Karpas-422 (cell line): Measurements from ENCODE around the gene ZNF175. TPM values are rescaled to one million over a fixed set of nuclear protein-coding genes. Genes with fewer than 3 reads are reported as not detected.

ENCODE experiments used
- DNase-seq: peaks from one replicate; pipeline ENCODE4 v3.0.0-alpha.2; 2015
- H2AFZ ChIP-seq: fragments of 200-600 bp; sonication (generic); 2 replicates; pipeline ENCODE4 v1.6.1; 2014; ENCODE audit warnings: antibody characterized with exemption, low read length, mixed read lengths
- H3K27ac ChIP-seq: fragments of 200-600 bp; sonication (generic); 2 replicates; pipeline ENCODE4 v1.5.1; 2014; ENCODE audit warnings: mild to moderate bottlenecking, low read length, moderate library complexity
- H3K27me3 ChIP-seq: fragments of 200-600 bp; sonication (generic); 2 replicates; pipeline ENCODE4 v1.6.1; 2014; ENCODE audit warnings: low read length, mixed read lengths
- H3K36me3 ChIP-seq: fragments of 200-600 bp; sonication (generic); 2 replicates; pipeline ENCODE4 v1.6.1; 2014; ENCODE audit warnings: low read length, mixed read lengths; ENCODE audit not compliant: insufficient read depth
- H3K4me1 ChIP-seq: fragments of 200-600 bp; sonication (generic); 2 replicates; pipeline ENCODE4 v1.6.1; 2014; ENCODE audit warnings: mild to moderate bottlenecking, low read length, mixed read lengths
- H3K4me2 ChIP-seq: fragments of 200-600 bp; sonication (generic); 2 replicates; pipeline ENCODE4 v1.6.1; 2014; ENCODE audit warnings: low read length, low read depth, mild to moderate bottlenecking; ENCODE audit not compliant: poor library complexity, severe bottlenecking
- H3K4me3 ChIP-seq: fragments of 200-600 bp; sonication (generic); 2 replicates; pipeline ENCODE4 v1.5.1; 2014; ENCODE audit warnings: mild to moderate bottlenecking, antibody characterized with exemption, low read length, mixed read lengths
- H3K79me2 ChIP-seq: fragments of 200-600 bp; sonication (generic); 2 replicates; pipeline ENCODE4 v1.6.1; 2014; ENCODE audit warnings: mild to moderate bottlenecking, low read length, mixed read lengths
- H3K9ac ChIP-seq: fragments of 200-600 bp; sonication (generic); 2 replicates; pipeline ENCODE4 v1.6.0; 2014; ENCODE audit warnings: low read length
- H3K9me2 ChIP-seq: fragments of 200-600 bp; sonication (generic), shearing (Covaris generic); replicated peaks from 2 replicates; pipeline ENCODE4 v1.6.0; 2014; ENCODE audit warnings: mild to moderate bottlenecking, low read length, moderate library complexity; ENCODE audit not compliant: insufficient read depth
- H3K9me3 ChIP-seq: fragments of 300-700, 200-600 bp; sonication (generic); 2 replicates; pipeline ENCODE4 v1.6.1; 2014; ENCODE audit warnings: low read length, mixed read lengths
- H4K20me1 ChIP-seq: fragments of 200-600 bp; sonication (generic); 2 replicates; pipeline ENCODE4 v1.6.1; 2014; ENCODE audit warnings: mild to moderate bottlenecking, antibody characterized with exemption, low read length, low read depth; ENCODE audit not compliant: insufficient read depth
- total RNA-seq: library from RNA; depleted of rRNA; stranded (reverse); fragments of >200 nt; shearing (Covaris generic); gene quantifications from 2 replicates; pipeline ENCODE4 v1.2.3, GENCODE V29; 2014; ENCODE audit warnings: low replicate concordance

Gene ZNF175
- total RNA-seq, 1 experiment from 2014 or later, result 8.9 TPM

GRCh38 chr19:51571599-51571998, 516 bp downstream of the ZNF175 start:
- H3K4me1 ChIP-seq, result peaks cover 22% of the 10 kb centered on the region
- H3K9me2 ChIP-seq, result peaks cover 4% of the 10 kb centered on the region; the same call in 1 of the 2 replicates
- DNase-seq, result peak; percentile 60
- no peaks in the 10 kb centered on the region for H3K9me3 ChIP-seq
- no peak overlapping the region for H3K27ac ChIP-seq
- peak overlapping the region; percentile 93 for H3K4me3 ChIP-seq
- H3K79me2 ChIP-seq, result peaks cover 47% of the 10 kb centered on the region
- H3K36me3 ChIP-seq, result peaks cover 31% of the 10 kb centered on the region
- no peaks in the 10 kb centered on the region for H3K27me3 ChIP-seq
- H3K9ac ChIP-seq, result peak overlapping the region; percentile 80
- no peaks in the 10 kb centered on the region for H4K20me1 ChIP-seq
- no peak overlapping the region for H2AFZ ChIP-seq
- H3K4me2 ChIP-seq, result peak overlapping the region; percentile 97

- Histone ChIP-seq H3K79me2 (peaks cover 54% of the 10 kb centered on the region), H3K4me2 (peak overlapping the region; percentile 97), H3K9me2 (peaks cover 4% of the 10 kb centered on the region; the same call in 1 of the 2 replicates), H3K36me3 (peaks cover 39% of the 10 kb centered on the region), H3K9ac (peak overlapping the region; percentile 80), H3K27ac (no peak overlapping the region), H3K9me3 (no peaks in the 10 kb centered on the region), H4K20me1 (no peaks in the 10 kb centered on the region), H3K4me1 (peaks cover 22% of the 10 kb centered on the region), H2AFZ (no peak overlapping the region), H3K4me3 (peak overlapping the region; percentile 93), H3K27me3 (no peaks in the 10 kb centered on the region)
- peak; percentile 66 for DNase-seq
These were observed 1.3 kb downstream of the ZNF175 start for GRCh38 chr19:51572410-51572809.

- peak overlapping the region; percentile 97 for H3K4me2 ChIP-seq
- no peak overlapping the region for H2AFZ ChIP-seq
- no peak for DNase-seq
These were observed 1.8 kb downstream of the ZNF175 start for GRCh38 chr19:51572908-51573307.

GRCh38 chr19:51573331-51573730, 2.2 kb downstream of the ZNF175 start:
- H3K79me2 ChIP-seq, result peaks cover 54% of the 10 kb centered on the region
- no peaks in the 10 kb centered on the region for H4K20me1 ChIP-seq
- no peak for DNase-seq
- H3K9me2 ChIP-seq, result peaks cover 4% of the 10 kb centered on the region; the same call in 1 of the 2 replicates
- H3K27me3 ChIP-seq, result no peaks in the 10 kb centered on the region
- H3K9me3 ChIP-seq, result no peaks in the 10 kb centered on the region
- H3K36me3 ChIP-seq, result peaks cover 39% of the 10 kb centered on the region
- H3K4me3 ChIP-seq, result no peak overlapping the region
- H2AFZ ChIP-seq, result no peak overlapping the region
- no peak overlapping the region for H3K4me2 ChIP-seq
- peaks cover 22% of the 10 kb centered on the region for H3K4me1 ChIP-seq
- no peak overlapping the region for H3K9ac ChIP-seq
- H3K27ac ChIP-seq, result no peak overlapping the region

More at GRCh38 chr19:51572908-51573307, 1.8 kb downstream of the ZNF175 start:
- no peak overlapping the region for H3K27ac ChIP-seq
- no peaks in the 10 kb centered on the region for H3K27me3 ChIP-seq
- peaks cover 22% of the 10 kb centered on the region for H3K4me1 ChIP-seq
- H3K9me2 ChIP-seq, result peaks cover 4% of the 10 kb centered on the region; the same call in 1 of the 2 replicates
- H3K4me3 ChIP-seq, result peak overlapping the region; percentile 93
- H3K9ac ChIP-seq, result no peak overlapping the region
- H3K9me3 ChIP-seq, result no peaks in the 10 kb centered on the region
- no peaks in the 10 kb centered on the region for H4K20me1 ChIP-seq
- H3K36me3 ChIP-seq, result peaks cover 39% of the 10 kb centered on the region
- H3K79me2 ChIP-seq, result peaks cover 54% of the 10 kb centered on the region

GRCh38 chr19:51576850-51577249, 5.8 kb downstream of the ZNF175 start:
- Histone ChIP-seq H4K20me1 (no peaks in the 10 kb centered on the region), H3K36me3 (peaks cover 64% of the 10 kb centered on the region), H3K27ac (no peak overlapping the region), H3K79me2 (peaks cover 53% of the 10 kb centered on the region), H3K27me3 (no peaks in the 10 kb centered on the region), H3K4me2 (no peak overlapping the region), H2AFZ (no peak overlapping the region), H3K9me2 (no peaks in the 10 kb centered on the region), H3K9me3 (no peaks in the 10 kb centered on the region), H3K4me1 (peaks cover 12% of the 10 kb centered on the region), H3K9ac (no peak overlapping the region), H3K4me3 (no peak overlapping the region)
- DNase-seq, result no peak

- Histone ChIP-seq H3K9ac (no peak overlapping the region), H3K9me2 (no peaks in the 10 kb centered on the region), H3K4me3 (no peak overlapping the region), H3K36me3 (peaks cover 72% of the 10 kb centered on the region), H3K79me2 (no peaks in the 10 kb centered on the region), H3K4me2 (no peak overlapping the region), H3K27me3 (no peaks in the 10 kb centered on the region), H3K27ac (no peak overlapping the region), H4K20me1 (no peaks in the 10 kb centered on the region), H2AFZ (no peak overlapping the region), H3K4me1 (no peaks in the 10 kb centered on the region), H3K9me3 (peaks cover 44% of the 10 kb centered on the region)
- DNase-seq, result no peak
These were observed 15.1 kb downstream of the ZNF175 start for GRCh38 chr19:51586103-51586728.

DNA sequence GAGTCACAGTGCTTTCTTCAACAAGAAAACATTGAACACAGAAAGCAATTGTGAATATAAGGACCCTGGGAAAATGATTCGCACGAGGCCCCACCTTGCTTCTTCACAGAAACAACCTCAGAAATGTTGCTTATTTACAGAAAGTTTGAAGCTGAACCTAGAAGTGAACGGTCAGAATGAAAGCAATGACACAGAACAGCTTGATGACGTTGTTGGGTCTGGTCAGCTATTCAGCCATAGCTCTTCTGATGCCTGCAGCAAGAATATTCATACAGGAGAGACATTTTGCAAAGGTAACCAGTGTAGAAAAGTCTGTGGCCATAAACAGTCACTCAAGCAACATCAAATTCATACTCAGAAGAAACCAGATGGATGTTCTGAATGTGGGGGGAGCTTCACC, 15.7 kb downstream of the ZNF175 start:
- Histone ChIP-seq H3K27ac (no peak overlapping the region), H3K4me3 (no peak overlapping the region), H3K4me1 (no peaks in the 10 kb centered on the region), H3K9me2 (no peaks in the 10 kb centered on the region), H3K36me3 (peaks cover 66% of the 10 kb centered on the region), H3K79me2 (no peaks in the 10 kb centered on the region), H2AFZ (no peak overlapping the region), H3K4me2 (no peak overlapping the region), H3K27me3 (no peaks in the 10 kb centered on the region), H4K20me1 (no peaks in the 10 kb centered on the region), H3K9ac (no peak overlapping the region), H3K9me3 (peaks cover 44% of the 10 kb centered on the region)
- no peak for DNase-seq

DNA sequence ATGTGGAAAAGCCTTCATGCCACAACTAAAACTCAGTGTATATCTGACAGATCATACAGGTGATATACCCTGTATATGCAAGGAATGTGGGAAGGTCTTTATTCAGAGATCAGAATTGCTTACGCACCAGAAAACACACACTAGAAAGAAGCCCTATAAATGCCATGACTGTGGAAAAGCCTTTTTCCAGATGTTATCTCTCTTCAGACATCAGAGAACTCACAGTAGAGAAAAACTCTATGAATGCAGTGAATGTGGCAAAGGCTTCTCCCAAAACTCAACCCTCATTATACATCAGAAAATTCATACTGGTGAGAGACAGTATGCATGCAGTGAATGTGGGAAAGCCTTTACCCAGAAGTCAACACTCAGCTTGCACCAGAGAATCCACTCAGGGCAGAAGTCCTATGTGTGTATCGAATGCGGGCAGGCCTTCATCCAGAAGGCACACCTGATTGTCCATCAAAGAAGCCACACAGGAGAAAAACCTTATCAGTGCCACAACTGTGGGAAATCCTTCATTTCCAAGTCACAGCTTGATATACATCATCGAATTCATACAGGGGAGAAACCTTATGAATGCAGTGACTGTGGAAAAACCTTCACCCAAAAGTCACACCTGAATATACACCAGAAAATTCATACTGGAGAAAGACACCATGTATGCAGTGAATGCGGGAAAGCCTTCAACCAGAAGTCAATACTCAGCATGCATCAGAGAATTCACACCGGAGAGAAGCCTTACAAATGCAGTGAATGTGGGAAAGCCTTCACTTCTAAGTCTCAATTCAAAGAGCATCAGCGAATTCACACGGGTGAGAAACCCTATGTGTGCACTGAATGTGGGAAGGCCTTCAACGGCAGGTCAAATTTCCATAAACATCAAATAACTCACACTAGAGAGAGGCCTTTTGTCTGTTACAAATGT, 16.4 kb downstream of the ZNF175 start:
- H3K36me3 ChIP-seq, result peaks cover 60% of the 10 kb centered on the region
- no peaks in the 10 kb centered on the region for H3K27me3 ChIP-seq
- H2AFZ ChIP-seq, result no peak overlapping the region
- no peak overlapping the region for H3K4me3 ChIP-seq
- H3K9ac ChIP-seq, result no peak overlapping the region
- no peaks in the 10 kb centered on the region for H3K4me1 ChIP-seq
- no peak overlapping the region for H3K27ac ChIP-seq
- H4K20me1 ChIP-seq, result no peaks in the 10 kb centered on the region
- H3K9me2 ChIP-seq, result no peaks in the 10 kb centered on the region
- DNase-seq, result no peak
- no peaks in the 10 kb centered on the region for H3K79me2 ChIP-seq
- no peak overlapping the region for H3K4me2 ChIP-seq
- H3K9me3 ChIP-seq, result peaks cover 44% of the 10 kb centered on the region
